Hepatocyte (in vitro differentiated cells): ENCODE data around the gene SPAG6. TPM values are rescaled to one million over a fixed set of nuclear protein-coding genes. Genes with fewer than 3 reads are reported as not detected.
A peak's percentile ranks its signal among the peaks of the same experiment; 100 is the strongest.

Experiments
- DNase-seq: peaks from one replicate; pipeline ENCODE4 v3.0.0-alpha.2; 2016; ENCODE audit warnings: low spot score
- H2AFZ ChIP-seq: fragments of 200-600 bp; sonication (generic); 2 replicates; pipeline ENCODE4 v1.6.0; 2016; ENCODE audit warnings: antibody characterized with exemption, mild to moderate bottlenecking
- H3K27ac ChIP-seq: fragments of 200-600 bp; sonication (generic); 2 replicates; pipeline ENCODE4 v1.5.1; 2016; ENCODE audit warnings: mild to moderate bottlenecking
- H3K27me3 ChIP-seq: fragments of 200-600 bp; sonication (generic); 2 replicates; pipeline ENCODE4 v1.6.1; 2016
- H3K36me3 ChIP-seq: fragments of 200-600 bp; sonication (generic); replicated peaks from 2 replicates; pipeline ENCODE4 v1.5.1; 2016; ENCODE audit warnings: low read depth; ENCODE audit not compliant: insufficient read depth
- H3K4me1 ChIP-seq: fragments of 200-600 bp; sonication (generic); 2 replicates; pipeline ENCODE4 v1.5.1; 2016; ENCODE audit warnings: mild to moderate bottlenecking, moderate library complexity; ENCODE audit not compliant: insufficient read depth
- H3K4me2 ChIP-seq: fragments of 200-600 bp; sonication (generic); 2 replicates; pipeline ENCODE4 v1.6.0; 2016
- H3K4me3 ChIP-seq: fragments of 200-600 bp; sonication (generic); 2 replicates; pipeline ENCODE4 v1.5.1; 2016; ENCODE audit warnings: mild to moderate bottlenecking
- H3K79me2 ChIP-seq: fragments of 200-600 bp; sonication (generic); 2 replicates; pipeline ENCODE4 v1.6.0; 2017; ENCODE audit warnings: mild to moderate bottlenecking
- H3K9me2 ChIP-seq: fragments of 200-600 bp; sonication (generic); replicated peaks from 2 replicates; pipeline ENCODE4 v1.6.0; 2017; ENCODE audit warnings: mild to moderate bottlenecking; ENCODE audit not compliant: insufficient read depth
- H3K9me3 ChIP-seq: fragments of 200-600 bp; sonication (generic); 2 replicates; pipeline ENCODE4 v1.5.1; 2016; ENCODE audit warnings: low read depth, mild to moderate bottlenecking
- H4K20me1 ChIP-seq: fragments of 200-600 bp; sonication (generic); 2 replicates; pipeline ENCODE4 v1.6.0; 2016; ENCODE audit warnings: mild to moderate bottlenecking; ENCODE audit not compliant: insufficient read depth, poor library complexity, severe bottlenecking
- EZH2 ChIP-seq: fragments of 200-600 bp; sonication (generic); IDR thresholded peaks from 2 replicates; pipeline ENCODE4 v1.6.1; 2016; ENCODE audit warnings: antibody characterized with exemption, mild to moderate bottlenecking, borderline replicate concordance
- EZH2phosphoT487 ChIP-seq: fragments of 200-600 bp; sonication (generic); IDR thresholded peaks from one replicate; pipeline ENCODE4 v1.6.1; 2018; ENCODE audit warnings: antibody characterized with exemption, mild to moderate bottlenecking, low read depth, moderate library complexity; ENCODE audit not compliant: unreplicated experiment, severe bottlenecking
- WGBS: methylation state at CpG from one replicate; pipeline ENCODE4 v1.1.6; 2016; ENCODE audit warnings: low lambda C conversion rate; ENCODE audit errors: missing lambda C conversion rate; 5-methylcytosine and 5-hydroxymethylcytosine counted together
- polyA plus RNA-seq: library from polyadenylated mRNA; unstranded; fragments of >200 nt; fragmentation: Nextera tagmentation; extraction: Ambion mirVana; gene quantifications from 2 replicates; pipeline ENCODE4 v1.2.1, GENCODE V29; 2016
- total RNA-seq: library from RNA; depleted of rRNA; stranded (reverse); fragments of >200 nt; gene quantifications from 2 replicates; pipeline ENCODE4 v1.2.3, GENCODE V29; 2014
- TF ChIP-seq, protein P1 (sequence below): fragments of 200-600 bp; sonication (generic); IDR thresholded peaks from 2 replicates; pipeline ENCODE4 v1.5.1; 2016; ENCODE audit warnings: antibody characterized with exemption, mild to moderate bottlenecking; ENCODE audit not compliant: poor library complexity

The SPAG6 gene
- total and polyA plus RNA-seq, 2 experiments from 2014 or later, result 0.17 TPM; not detected in 1

DNA sequence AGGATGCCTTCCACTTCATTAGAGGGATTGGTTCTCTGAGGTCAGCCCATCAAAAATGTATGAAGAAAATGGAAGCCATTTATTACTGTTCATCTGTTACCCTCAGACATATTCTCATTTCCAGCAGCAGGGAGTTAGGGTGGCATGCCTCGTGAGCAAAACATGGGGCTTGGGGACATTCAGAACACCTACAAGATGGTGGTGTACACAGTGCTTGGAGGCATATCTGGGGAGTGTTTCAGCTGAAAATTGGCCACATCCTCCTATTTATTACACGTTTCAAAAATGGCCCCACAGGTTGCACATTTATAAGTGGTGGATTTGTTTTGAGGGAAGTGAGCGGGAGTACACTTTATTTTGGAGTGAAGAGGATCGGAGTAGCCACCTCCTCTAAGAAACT lies 93.4 kb downstream of the SPAG6 start:
- Histone ChIP-seq H3K4me3 (peak overlapping the region; percentile 72), H3K4me1 (peaks cover 22% of the 10 kb centered on the region)

DNA sequence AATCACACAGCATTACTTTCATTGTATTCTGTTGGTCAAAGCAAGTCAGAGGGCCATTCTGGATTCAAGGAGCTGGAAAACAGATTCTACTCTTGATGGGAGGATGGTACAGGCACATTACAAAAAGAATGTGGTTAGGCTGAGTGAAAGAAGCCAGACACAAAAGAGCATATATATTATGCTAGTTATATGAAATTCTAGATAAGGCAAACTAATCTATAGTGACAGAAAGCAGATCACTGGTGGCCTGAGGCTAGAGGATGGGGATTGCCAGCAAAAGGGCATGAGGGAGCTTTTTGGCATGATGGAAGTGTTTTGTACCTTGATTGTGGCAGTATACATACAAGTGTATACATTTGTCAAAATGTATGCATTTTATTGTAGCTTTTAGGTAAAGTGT lies 96.8 kb downstream of the SPAG6 start:
- H3K9me2 ChIP-seq, result no peaks in the 10 kb centered on the region
- no peak for DNase-seq
- peaks cover 26% of the 10 kb centered on the region for H3K4me1 ChIP-seq
- no peaks in the 10 kb centered on the region for H4K20me1 ChIP-seq
- no peaks in the 10 kb centered on the region for H3K36me3 ChIP-seq
- H3K9me3 ChIP-seq, result no peaks in the 10 kb centered on the region
- no peak overlapping the region for H3K4me3 ChIP-seq
- H3K4me2 ChIP-seq, result no peak overlapping the region
- no peak for TF ChIP-seq EZH2phosphoT487
- TF ChIP-seq, protein P1, sequence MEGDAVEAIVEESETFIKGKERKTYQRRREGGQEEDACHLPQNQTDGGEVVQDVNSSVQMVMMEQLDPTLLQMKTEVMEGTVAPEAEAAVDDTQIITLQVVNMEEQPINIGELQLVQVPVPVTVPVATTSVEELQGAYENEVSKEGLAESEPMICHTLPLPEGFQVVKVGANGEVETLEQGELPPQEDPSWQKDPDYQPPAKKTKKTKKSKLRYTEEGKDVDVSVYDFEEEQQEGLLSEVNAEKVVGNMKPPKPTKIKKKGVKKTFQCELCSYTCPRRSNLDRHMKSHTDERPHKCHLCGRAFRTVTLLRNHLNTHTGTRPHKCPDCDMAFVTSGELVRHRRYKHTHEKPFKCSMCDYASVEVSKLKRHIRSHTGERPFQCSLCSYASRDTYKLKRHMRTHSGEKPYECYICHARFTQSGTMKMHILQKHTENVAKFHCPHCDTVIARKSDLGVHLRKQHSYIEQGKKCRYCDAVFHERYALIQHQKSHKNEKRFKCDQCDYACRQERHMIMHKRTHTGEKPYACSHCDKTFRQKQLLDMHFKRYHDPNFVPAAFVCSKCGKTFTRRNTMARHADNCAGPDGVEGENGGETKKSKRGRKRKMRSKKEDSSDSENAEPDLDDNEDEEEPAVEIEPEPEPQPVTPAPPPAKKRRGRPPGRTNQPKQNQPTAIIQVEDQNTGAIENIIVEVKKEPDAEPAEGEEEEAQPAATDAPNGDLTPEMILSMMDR, result no peak
- TF ChIP-seq EZH2, result no peak
- H2AFZ ChIP-seq, result no peak overlapping the region
- no peaks in the 10 kb centered on the region for H3K27me3 ChIP-seq
- H3K79me2 ChIP-seq, result peaks cover 16% of the 10 kb centered on the region
- H3K27ac ChIP-seq, result no peak overlapping the region

More for the DNA sequence above, 93.4 kb downstream of the SPAG6 start:
- Histone ChIP-seq H4K20me1 (no peaks in the 10 kb centered on the region), H3K9me3 (no peaks in the 10 kb centered on the region), H3K9me2 (no peaks in the 10 kb centered on the region), H3K27me3 (no peaks in the 10 kb centered on the region), H3K4me2 (peak overlapping the region; percentile 82), H3K27ac (peak overlapping the region; percentile 99), H3K36me3 (no peaks in the 10 kb centered on the region), H2AFZ (no peak overlapping the region), H3K79me2 (peaks cover 21% of the 10 kb centered on the region)
- no peak for DNase-seq
- TF ChIP-seq EZH2 (no peak), EZH2phosphoT487 (no peak)
- TF ChIP-seq, protein P1, result no peak
- WGBS, result 80% methylated on average over 4 of the region's 4 CpGs

DNA sequence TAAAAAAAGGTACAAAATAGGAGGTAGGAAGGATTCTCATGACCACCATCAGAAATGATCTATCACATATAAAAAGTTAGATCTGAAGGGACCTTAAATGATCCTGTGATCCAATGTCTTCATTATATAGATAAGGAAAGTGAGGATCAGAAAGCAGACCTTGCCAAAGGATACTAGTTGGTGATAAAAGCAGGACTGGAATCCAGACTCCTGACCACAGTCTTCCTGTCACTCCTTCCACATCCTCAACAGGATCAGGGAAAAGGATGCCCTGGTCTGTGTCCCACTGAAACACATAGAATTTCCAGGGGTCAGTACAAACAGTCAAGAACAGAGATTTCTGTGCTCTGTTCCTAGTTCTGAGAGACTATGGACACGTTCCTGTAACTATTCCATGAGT lies 97.2 kb downstream of the SPAG6 start:
- 58% methylated on average over 1 of the region's 1 CpG for WGBS
- no peaks in the 10 kb centered on the region for H3K27me3 ChIP-seq
- no peaks in the 10 kb centered on the region for H3K36me3 ChIP-seq
- H3K4me2 ChIP-seq, result no peak overlapping the region
- H4K20me1 ChIP-seq, result no peaks in the 10 kb centered on the region
- peaks cover 16% of the 10 kb centered on the region for H3K79me2 ChIP-seq
- H3K4me3 ChIP-seq, result no peak overlapping the region
- peaks cover 26% of the 10 kb centered on the region for H3K4me1 ChIP-seq
- no peak for DNase-seq
- no peak for TF ChIP-seq EZH2
- TF ChIP-seq, protein P1, result no peak
- H2AFZ ChIP-seq, result no peak overlapping the region
- H3K9me2 ChIP-seq, result no peaks in the 10 kb centered on the region
- H3K9me3 ChIP-seq, result no peaks in the 10 kb centered on the region
- H3K27ac ChIP-seq, result no peak overlapping the region
